ENCODE data around the gene LOXL4.

DNA sequence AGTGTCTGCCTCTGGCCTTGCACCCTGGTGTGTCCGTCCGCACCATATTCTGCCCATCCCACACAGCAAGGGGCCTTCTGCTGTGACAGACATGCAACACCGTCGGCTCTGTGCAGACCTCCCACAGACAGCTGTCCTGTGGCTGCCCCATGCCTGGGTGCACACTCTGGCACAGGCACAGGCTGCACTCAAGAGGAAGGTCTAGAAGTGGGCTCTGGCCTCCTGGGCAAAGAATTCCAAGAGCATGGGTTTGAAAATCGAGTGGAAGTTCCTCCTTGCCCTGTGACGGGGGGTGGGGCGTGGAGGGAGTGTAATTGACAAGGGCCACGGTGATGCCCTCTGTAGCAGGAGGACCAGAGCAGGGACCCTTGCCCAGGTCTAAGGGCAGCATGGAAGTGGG, 4.3 kb upstream of the LOXL4 start:
- TF ChIP-seq POLR2AphosphoS5 (IDR thresholded peaks at IDR 0.05; ENCODE audit: low read depth, low read length): no peak
- no peak for TF ChIP-seq POLR2A (IDR thresholded peaks at IDR 0.05; ENCODE audit: low read depth, low read length)
- no peak for TF ChIP-seq TAF1 (IDR thresholded peaks at IDR 0.05; ENCODE audit: borderline replicate concordance, low read depth, low read length)

Measured in GM12892 (cell line).